ENCODE data around the gene DHX15.
"Not testable (repeated sequence)": the region's sequence is repeated elsewhere in the genome, so short reads cannot be mapped to it uniquely, and the experiment has no call there.

DHX15 gene

GRCh38 chr4:24544208-24544988 lies 40.0 kb downstream of the DHX15 start:
- DNase-seq: no peak

GRCh38 chr4:24537025-24537424 lies 47.3 kb downstream of the DHX15 start:
- DNase-seq: no peak

GRCh38 chr4:24535399-24535798 lies 49.0 kb downstream of the DHX15 start:
- no peak for DNase-seq

GRCh38 chr4:24533364-24533763 lies 51.0 kb downstream of the DHX15 start:
- no peak for DNase-seq

GRCh38 chr4:24529555-24529954 lies 54.8 kb downstream of the DHX15 start:
- no peak for DNase-seq

- no peak for DNase-seq
Measured at GRCh38 chr4:24527371-24527770, 57.0 kb downstream of the DHX15 start.

GRCh38 chr4:24521544-24521943 lies 62.8 kb downstream of the DHX15 start:
- no peak for DNase-seq

- no peak for DNase-seq
Measured at GRCh38 chr4:24519649-24520048, 64.7 kb downstream of the DHX15 start.

GRCh38 chr4:24517676-24518075 lies 66.7 kb downstream of the DHX15 start:
- DNase-seq: no peak

- no peak for DNase-seq
Measured at GRCh38 chr4:24516926-24517325, 67.4 kb downstream of the DHX15 start.

GRCh38 chr4:24515698-24516097 lies 68.7 kb downstream of the DHX15 start:
- no peak for DNase-seq

- no peak for DNase-seq
Measured at GRCh38 chr4:24514808-24515207, 69.5 kb downstream of the DHX15 start.

- DNase-seq: no peak
Measured at GRCh38 chr4:24513718-24514117, 70.6 kb downstream of the DHX15 start.

- DNase-seq: no peak
Measured at GRCh38 chr4:24511371-24512063, 72.8 kb downstream of the DHX15 start.

- DNase-seq: no peak
Measured at GRCh38 chr4:24510091-24510490, 74.3 kb downstream of the DHX15 start.

GRCh38 chr4:24508541-24508940 lies 75.8 kb downstream of the DHX15 start:
- DNase-seq: no peak

GRCh38 chr4:24507439-24507838 lies 76.9 kb downstream of the DHX15 start:
- DNase-seq: no peak

GRCh38 chr4:24503090-24503489 lies 81.3 kb downstream of the DHX15 start:
- not testable (repeated sequence) for DNase-seq

- DNase-seq: no peak
Measured at GRCh38 chr4:24497221-24497620, 87.1 kb downstream of the DHX15 start.

GRCh38 chr4:24496597-24496996 lies 87.8 kb downstream of the DHX15 start:
- DNase-seq: no peak

- DNase-seq: no peak
Measured at GRCh38 chr4:24495388-24495787, 89.0 kb downstream of the DHX15 start.

- no peak for DNase-seq
Measured at GRCh38 chr4:24489870-24490269, 94.5 kb downstream of the DHX15 start.

GRCh38 chr4:24488399-24489164 lies 95.8 kb downstream of the DHX15 start:
- DNase-seq: peak in 10 of 14 donors; percentile 4 to 74 (median 47)
